GM06990 (cell line): Measurements from ENCODE around the gene PPP1R8.

ENCODE experiments used
- DNase-seq: peaks from one replicate; pipeline ENCODE4 v3.0.0-alpha.2; 2011; ENCODE audit not compliant: insufficient read length; ENCODE audit errors: extremely low read depth
- H3K27me3 ChIP-seq: replicated peaks from 2 replicates; pipeline ENCODE4 v1.6.0; 2011; ENCODE audit warnings: low read length; ENCODE audit not compliant: control insufficient read depth, insufficient read depth
- H3K36me3 ChIP-seq: 2 replicates; pipeline ENCODE4 v1.5.1; 2011; ENCODE audit warnings: low read length; ENCODE audit not compliant: control insufficient read depth, insufficient read depth
- H3K4me3 ChIP-seq: replicated peaks from 2 replicates; pipeline ENCODE4 v1.5.1; 2011; ENCODE audit warnings: low read depth, mild to moderate bottlenecking, control low read depth, low read length
- TF ChIP-seq, protein P1 (sequence below): IDR thresholded peaks from 2 replicates; pipeline ENCODE4 v1.5.1; 2011; ENCODE audit warnings: low read length, control low read depth, mild to moderate bottlenecking, inconsistent platforms; ENCODE audit not compliant: insufficient read depth, poor library complexity, severe bottlenecking

Gene PPP1R8

DNA sequence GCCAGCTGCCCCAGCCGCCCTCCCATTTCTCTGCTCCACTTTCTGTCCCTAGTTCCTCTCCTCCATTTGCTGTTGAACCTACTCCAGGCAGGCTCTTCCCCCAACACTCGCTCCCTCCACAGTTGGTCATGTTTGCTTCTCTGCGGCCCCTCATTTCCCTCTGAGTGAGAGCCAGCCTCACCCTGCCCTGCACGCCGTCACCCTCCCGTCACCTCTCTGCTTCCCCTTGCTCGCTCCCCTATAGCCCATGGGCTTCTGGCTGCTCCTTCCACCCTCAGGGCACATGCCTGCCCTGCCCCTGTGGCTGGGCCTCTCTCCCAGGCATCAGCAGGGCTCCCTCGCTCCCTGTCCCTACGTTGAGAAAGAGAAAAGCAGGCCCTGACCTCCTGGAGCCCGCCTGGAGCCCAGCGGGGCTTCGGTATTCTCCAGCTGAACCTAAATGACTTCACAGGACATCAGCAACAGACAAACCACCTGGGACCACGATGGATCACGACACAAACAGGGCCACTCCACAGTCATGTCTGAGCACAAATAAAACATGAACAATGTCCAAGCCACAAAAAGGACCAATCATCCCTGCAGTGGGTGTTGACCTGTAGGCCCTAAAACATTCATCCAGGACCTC, 28.5 kb downstream of the PPP1R8 start:
- Histone ChIP-seq H3K27me3 (no peaks in the 10 kb centered on the region), H3K36me3 (no peaks in the 10 kb centered on the region), H3K4me3 (no peak overlapping the region)
- TF ChIP-seq, protein P1, sequence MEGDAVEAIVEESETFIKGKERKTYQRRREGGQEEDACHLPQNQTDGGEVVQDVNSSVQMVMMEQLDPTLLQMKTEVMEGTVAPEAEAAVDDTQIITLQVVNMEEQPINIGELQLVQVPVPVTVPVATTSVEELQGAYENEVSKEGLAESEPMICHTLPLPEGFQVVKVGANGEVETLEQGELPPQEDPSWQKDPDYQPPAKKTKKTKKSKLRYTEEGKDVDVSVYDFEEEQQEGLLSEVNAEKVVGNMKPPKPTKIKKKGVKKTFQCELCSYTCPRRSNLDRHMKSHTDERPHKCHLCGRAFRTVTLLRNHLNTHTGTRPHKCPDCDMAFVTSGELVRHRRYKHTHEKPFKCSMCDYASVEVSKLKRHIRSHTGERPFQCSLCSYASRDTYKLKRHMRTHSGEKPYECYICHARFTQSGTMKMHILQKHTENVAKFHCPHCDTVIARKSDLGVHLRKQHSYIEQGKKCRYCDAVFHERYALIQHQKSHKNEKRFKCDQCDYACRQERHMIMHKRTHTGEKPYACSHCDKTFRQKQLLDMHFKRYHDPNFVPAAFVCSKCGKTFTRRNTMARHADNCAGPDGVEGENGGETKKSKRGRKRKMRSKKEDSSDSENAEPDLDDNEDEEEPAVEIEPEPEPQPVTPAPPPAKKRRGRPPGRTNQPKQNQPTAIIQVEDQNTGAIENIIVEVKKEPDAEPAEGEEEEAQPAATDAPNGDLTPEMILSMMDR: no peak
- no peak for DNase-seq

DNA sequence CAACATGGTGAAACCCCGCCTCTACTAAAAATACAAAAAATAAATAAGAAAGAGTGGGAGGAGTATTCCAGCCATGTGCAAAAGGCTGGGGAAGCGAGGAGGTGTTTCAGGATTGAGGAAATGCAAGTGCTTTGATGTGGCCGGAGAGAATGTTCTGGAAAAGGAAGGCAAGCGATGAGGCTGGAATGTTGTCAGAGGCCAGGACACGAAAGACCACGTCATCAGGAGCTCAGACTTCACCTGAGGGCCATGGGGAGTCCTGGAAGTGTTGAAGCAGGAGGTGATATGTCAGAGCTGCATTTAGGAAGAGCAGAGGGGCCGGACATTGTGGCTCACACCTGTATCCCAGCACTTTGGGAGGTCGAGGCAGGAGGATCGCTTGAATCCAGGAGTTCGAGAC, 30.9 kb downstream of the PPP1R8 start:
- no peak for DNase-seq
- no peaks in the 10 kb centered on the region for H3K36me3 ChIP-seq
- H3K4me3 ChIP-seq: no peak overlapping the region
- TF ChIP-seq, protein P1: no peak
- no peaks in the 10 kb centered on the region for H3K27me3 ChIP-seq

DNA sequence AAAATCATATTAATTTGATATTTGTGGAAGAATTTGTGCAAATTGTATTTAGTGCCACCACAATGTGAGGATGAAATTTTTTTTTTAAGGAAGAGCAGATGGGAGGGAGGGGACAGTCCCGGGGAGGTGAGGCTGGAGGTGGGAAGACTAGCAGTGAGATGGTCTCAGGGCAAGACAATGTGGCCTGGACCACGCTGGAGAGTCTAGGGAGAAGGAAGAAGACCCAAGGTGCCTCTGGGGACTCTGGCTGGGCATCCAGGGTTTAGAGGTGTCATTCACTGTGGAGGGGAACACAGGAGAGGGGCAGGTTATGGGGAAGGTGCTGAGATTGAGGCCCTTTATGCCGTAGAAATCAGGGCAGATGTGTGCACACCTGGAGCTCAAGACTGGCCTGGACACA, 31.4 kb downstream of the PPP1R8 start:
- no peaks in the 10 kb centered on the region for H3K27me3 ChIP-seq
- H3K36me3 ChIP-seq: no peaks in the 10 kb centered on the region
- no peak for DNase-seq
- no peak overlapping the region for H3K4me3 ChIP-seq
- TF ChIP-seq, protein P1: no peak

DNA sequence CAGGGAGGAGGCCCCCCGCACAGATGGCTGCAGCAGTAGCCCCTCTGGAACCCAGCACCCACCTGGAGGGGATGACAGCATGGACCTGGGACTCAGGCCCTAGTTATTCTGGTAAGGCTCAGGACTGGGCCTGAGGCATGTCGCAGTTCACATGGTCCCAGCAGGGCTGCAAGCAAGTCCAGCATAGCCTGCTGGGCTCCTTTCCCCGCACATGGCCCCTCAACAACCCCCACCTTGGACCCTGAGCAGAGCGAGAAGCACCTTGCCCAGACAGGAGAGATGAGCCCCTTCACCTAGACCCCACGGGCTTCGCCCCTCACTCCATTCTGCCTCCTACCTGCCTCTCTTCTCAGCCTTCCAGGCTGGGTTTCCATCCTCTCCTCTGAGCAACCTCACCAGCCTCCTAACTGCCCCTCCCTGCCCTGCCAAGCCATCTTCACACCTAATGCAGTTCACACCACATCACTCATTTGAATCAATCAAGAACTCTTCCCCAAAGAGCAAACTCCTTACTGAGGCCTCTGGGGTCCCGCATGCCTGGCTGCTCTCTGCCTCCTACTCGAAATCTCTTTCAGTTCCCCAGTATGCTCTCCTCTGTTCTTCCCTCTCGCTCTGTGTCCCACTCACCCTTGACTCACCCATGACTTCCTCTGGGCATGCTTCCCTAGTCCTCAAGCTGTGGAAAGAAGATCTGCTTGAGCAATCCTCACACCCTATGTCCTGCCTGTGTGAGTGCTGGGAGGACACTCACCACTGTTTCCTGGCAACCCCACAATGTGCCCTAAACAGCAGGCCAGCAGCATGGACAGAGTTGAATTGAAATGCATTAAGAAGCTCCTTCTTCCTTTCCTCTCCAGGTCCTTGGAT, 32.3 kb downstream of the PPP1R8 start:
- TF ChIP-seq, protein P1: no peak
- no peaks in the 10 kb centered on the region for H3K27me3 ChIP-seq
- no peak overlapping the region for H3K4me3 ChIP-seq
- DNase-seq: peak; percentile 52
- H3K36me3 ChIP-seq: no peaks in the 10 kb centered on the region

DNA sequence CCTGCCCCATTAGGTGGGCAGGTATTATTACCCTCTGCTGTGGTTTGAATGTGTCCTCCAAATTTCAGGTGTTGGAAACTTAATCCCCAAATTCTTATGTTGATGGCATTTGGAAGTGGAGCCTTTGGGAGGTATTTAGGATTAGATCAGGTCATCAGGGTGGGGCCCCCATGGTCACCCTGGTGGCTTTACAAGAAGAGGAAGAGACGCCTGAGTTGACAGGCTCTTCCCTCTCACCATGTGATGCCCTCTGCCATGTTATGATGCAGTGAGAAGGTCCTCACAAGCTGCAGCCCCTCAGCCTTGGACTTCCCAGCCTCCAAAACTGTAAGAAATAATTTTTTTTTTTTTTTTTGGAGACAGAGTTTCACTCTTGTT, 32.9 kb downstream of the PPP1R8 start:
- Histone ChIP-seq H3K4me3 (no peak overlapping the region), H3K27me3 (no peaks in the 10 kb centered on the region), H3K36me3 (no peaks in the 10 kb centered on the region)
- TF ChIP-seq, protein P1: no peak
- no peak for DNase-seq
